NCI-H2029 treated with DMSO at 0.1 percent for 48 hours (cell line): ENCODE measurements around the gene NID2.

ENCODE experiments used
- DNase-seq: peaks from one replicate; lab custom pipeline; 2025; lab: John Stamatoyannopoulos, UW

Gene NID2

GRCh38 chr14:52068615-52069306 lies at the start of gene NID2:
TSS of gene NID2 (minus strand) at chr14:52069059. CDS start at chr14:52068994, 65 bp downstream.
- DNase-seq = no peak

GRCh38 chr14:52117111-52117832 lies 48.4 kb upstream of the NID2 start:
- DNase-seq = no peak

- DNase-seq = no peak
These were observed 46.4 kb upstream of the NID2 start for GRCh38 chr14:52115286-52115685.

- DNase-seq = no peak
These were observed 43.6 kb upstream of the NID2 start for GRCh38 chr14:52112336-52113018.

DNA sequence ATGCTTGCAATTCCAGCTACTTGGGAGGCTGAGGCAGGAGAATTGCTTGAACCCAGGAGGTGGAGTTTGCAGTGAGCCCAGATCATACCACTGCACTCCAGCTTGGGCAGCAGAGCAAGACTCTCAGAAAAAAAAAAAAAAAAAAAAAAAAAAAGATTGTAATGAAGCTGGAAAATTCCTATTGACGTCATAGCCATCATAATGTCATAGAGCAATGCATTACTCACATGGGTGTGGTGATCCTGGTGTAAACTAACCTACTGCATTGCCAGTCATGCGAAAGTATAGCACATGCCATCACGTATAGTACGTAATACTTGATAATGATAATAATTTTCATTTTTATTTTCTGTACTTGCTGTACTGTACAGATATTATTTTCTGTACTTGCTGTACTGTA lies 42.7 kb upstream of the NID2 start:
- DNase-seq = no peak

DNA sequence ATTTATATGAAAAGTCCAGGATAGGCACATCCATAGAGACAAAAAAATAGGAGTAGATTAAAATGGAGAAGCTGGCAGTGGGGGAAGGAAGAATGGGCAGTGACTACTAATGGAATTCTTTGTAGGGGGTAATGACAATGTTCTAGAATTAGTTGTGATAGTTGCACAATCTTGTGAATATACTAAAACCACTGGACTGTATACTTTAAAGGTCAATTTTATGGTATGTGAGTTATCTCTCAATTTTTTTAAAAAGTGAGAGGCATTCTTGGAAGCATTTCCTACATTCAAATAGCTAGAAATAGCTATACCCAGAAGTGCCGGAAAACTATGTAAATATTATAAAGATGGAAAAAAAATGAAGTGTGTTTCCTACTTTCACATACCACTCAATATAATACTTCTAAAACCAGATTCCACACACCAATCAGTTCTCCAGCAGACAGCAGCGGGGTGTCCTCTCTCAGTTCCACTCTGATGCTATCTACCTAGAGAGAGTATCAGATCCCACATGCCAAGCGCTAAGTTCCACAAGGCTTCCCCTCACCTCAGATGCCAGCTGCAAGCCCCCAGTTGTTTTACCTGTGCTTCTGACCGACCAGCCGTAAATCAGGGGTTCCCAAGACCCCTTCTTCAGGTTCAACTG lies 41.7 kb upstream of the NID2 start:
- DNase-seq = no peak

DNA sequence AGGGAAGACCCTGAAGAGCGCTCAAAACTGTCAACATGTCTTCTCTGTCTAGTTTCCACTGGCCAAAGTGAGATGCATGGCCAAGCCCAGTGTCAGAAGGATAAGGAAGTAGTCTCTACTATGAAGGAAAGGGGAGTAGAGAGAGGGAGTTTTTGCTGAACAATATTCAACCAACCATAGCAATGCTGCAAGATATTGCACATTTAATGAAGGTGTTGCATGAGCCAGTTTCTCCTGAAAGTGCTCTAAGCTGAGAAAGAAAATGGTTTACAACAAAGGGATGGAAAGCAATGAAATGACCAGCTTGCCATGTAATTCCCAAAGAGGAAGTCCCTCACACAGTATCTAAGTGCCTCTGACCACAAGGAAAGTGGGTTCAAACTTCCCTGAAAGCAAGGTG lies 40.0 kb upstream of the NID2 start:
- DNase-seq = no peak

- DNase-seq = no peak
These were observed 38.0 kb upstream of the NID2 start for GRCh38 chr14:52106840-52107239.

DNA sequence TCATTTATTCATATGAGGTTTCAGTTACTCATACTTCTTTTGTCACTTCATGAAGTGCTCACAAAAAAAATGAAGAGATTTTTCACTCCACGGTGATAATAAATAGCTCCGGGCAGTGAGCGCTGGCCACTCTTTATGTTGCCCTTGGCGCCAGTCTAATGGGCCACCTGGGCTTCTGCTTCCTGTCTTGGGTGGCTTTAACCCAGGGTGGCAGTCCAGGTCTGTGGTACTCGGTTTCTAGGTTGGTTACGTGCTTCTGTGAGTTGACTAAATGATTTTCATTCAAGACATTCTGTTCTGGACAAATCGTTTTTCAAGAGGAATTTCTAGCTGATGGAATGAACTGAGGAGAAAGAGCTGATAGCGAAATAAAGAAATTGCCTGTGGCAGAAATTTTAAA lies 34.6 kb upstream of the NID2 start:
- DNase-seq = no peak

DNA sequence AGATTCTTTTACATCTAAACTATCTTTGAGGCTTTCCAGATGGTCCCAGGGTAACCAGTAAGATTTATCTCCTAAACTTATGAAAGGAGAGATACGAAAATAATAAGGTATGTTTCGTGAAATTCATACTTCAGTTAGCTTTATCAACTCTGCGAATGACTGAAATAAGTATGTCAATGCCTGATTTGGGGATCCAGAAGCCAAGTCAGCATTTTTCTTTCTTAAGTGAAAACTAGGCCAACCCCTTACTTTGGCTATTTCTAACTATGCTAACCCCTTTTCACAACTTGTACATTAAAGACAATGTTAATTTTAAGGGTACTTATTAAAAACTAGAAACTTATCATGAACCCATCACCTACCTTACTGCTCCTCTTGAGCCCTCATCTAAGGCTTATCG lies 26.9 kb upstream of the NID2 start:
- DNase-seq = no peak

DNA sequence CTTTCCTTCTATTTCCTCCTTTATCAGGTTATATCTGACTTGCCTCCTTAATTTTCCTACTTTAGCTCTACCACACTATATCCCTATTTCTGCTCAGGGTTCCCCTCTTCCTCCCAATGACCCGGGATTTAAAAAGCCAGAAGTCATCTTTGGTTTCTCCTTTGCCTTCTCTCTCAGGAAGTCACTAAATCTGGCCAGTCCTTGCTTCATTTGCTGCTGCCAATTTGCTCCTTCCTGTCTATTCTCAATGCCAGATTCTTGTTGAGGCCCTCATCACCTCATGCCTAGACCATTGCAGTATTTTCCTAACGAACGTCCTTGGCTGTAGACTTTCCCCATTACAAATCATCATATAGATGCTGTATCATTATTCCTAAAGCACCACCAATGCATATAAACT lies 26.5 kb upstream of the NID2 start:
- DNase-seq = no peak

- no peak for DNase-seq
These were observed 25.9 kb upstream of the NID2 start for GRCh38 chr14:52094546-52095271.

DNA sequence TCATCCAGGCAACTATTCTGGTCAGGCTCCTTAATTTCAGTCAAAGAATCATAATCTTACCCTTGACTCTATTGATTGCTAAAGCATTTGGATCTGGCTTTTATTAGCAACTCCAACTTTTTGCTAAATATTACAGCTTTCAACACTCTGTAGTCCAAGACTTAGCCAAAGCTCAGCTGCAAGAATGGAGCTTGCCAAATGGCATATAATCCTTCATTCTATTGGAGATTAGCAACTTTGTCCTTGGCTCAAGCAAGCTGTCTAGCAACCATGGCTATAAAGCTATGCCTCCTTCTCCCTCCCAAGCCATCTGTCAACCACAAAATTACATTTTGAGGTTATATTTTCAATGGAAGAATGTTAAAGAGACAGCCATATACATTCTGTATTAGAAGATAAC lies 23.1 kb upstream of the NID2 start:
- DNase-seq = no peak

DNA sequence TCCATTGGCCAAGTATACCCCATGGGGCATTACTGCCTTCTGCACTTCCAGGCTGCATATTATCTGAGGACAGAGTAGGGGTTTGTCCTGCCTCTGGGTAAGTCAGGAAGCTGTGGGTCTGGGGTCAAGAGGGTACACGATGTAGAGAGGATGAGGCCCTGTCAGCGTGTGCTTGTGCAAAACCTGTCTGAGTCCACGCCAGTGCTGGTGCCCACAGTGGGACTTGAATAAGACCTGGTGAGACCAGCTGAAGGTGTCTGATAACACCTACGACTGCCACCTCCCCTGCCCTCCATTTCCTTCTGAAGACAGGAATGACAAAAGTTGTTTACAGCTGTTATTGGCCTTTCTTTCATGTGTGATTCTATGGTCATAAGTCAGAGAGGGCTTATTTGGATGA lies 22.1 kb upstream of the NID2 start:
- no peak for DNase-seq

DNA sequence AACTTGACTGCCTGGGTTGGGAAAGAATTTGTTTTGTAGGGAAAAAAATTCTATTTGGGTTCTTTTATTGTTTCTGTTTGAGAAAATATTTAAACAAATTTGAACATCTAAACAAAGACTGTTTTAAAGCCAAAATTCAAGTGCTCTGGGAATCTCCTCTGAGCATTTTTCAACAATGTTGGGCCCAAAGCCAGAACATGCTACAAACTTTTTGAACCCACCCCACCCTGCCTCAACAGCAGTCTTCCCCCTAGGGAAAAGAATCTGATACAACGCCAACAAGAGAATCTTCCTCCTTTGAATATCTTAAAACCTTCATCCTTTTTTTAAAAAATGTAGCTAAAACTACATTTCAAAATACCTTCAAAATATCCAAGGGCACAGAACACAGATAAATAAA lies 20.4 kb upstream of the NID2 start:
- DNase-seq = no peak

- DNase-seq = no peak
These were observed 17.9 kb upstream of the NID2 start for GRCh38 chr14:52086711-52087110.

DNA sequence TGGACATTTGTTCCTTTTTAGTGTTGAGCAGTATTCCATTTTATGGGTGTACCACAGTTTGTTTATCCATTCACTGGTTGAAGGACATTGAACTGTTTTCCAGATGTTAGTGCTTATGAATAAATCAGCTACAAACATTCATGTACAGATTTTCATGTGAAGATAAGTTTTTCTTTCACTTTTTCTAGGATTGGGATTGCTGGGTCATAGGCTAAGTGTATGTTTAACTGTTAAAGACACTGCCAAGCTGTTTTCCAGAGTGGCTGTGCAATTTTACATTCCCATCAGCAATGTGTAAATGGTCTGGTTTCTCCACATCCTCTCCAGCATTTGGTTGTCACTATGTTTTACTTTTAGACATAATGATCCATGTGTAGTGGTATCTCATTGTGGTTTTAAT lies 14.0 kb upstream of the NID2 start:
- DNase-seq = no peak

- DNase-seq = no peak
These were observed 13.1 kb upstream of the NID2 start for GRCh38 chr14:52081964-52082363.

DNA sequence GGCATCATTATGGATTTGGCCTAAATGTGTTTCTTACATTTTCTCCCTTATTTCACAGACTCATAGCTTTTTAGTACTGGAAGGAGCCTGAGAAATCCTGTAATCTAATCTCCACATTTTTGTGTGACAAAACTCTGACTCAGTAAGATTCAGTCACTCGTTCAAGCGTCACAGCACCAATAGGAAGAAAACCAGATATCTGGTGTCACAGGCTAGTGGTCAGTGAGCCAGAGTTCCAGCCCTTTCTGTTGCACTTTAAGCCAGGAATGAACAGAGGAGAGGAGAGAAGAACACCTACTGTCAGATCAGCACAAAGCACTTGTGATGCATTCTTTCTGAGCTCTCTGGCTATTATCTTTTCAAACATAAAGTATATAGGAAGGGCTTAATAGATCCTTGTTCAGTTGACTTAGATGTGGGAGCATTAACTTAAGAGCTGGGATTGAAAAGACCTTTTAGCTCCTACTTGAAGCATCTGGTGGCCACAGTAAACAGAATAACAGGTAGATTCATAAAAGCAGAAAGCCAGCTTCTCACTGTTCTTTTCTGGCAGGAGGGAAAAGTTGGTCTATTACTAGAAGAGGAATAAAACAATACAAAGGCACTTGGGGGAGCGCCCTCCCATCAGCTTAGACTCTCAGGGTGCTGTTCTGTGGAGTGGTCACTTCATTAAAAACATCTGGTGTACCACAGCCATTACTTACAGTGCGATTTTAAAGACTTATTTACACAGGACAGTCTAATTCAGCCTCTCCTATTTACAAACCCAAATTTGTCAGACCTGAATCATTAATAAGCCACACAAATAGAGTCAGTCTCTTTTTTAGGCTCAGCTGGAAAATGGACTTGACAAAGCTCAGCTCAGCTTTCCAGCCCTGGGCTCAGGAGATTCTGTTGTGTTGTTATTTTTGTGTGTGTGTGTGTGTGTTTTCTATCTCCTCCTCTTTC lies 12.2 kb upstream of the NID2 start:
- no peak for DNase-seq

GRCh38 chr14:52080158-52080800 lies 11.4 kb upstream of the NID2 start:
- DNase-seq = no peak
